GM21526 (cell line): ENCODE results near the gene CHRNA4.

Experiments
- ATAC-seq: cut with Tn5 transposase; IDR thresholded peaks from one replicate; pipeline ENCODE4 v1.9.1; 2021; ENCODE audit warnings: moderate library complexity; ENCODE audit not compliant: unreplicated experiment, low FRiP score

The CHRNA4 gene

DNA sequence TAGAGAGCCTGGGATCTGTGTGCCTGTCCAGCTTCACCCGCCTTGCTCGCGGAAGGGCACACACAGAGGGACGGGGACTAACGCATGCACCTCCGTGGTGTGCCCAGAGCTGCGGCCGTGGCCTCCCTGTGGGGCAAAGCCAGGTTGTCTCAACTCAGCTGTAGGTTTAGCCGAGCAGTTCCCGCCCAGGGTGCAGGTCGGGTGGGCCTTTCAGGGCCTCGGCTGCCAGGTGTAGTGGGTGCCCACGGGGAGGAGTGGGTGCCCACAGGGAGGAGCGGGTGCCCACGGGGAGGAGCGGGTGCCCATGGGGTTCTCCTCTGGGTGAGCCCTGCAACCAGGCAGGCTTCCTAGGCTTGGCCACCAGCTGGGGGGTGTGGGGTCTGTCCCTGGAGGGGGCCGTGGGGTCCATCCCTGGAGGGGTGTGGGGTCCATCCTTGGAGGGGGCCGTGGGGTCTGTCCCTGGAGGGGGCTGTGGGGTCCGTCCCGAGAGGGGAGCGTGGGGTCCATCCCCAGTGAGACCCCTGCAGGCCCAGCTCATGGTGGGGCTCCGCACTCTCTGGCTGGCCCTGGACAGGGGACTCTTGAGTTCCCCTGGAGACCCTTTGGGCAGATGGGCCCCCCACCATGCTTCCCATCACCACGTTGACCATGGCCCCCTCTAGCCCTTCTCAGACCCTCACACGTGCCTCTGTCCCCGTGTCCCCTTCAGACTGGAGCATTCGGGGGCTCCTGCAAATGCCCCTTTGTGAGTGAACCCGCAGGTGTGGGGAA, 37.8 kb upstream of the CHRNA4 start:
- no peak for ATAC-seq

DNA sequence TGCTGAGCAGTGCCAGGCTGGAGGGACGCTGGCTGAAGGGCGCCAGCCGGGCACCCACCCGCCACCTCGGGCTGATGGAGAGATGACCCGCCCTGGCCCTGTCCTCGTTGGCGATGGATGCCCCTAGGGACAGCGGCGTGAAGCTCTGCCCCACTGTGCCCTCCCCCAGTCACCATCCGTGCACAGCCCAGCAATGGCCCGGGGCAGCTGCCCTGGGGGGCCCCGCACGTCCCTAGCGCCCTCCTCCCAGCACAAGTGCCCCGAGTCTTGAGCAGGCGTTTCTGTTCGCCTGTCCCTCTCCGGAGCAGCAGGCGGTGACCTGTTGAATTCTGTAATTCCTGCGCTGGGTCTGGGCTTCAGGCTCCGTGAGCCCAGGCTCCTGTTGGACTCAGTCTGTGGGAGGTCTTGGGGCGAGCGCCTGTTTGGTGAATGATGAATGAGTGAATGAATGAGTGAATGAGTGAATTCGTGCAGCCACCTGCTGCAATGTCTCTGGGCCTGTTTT, 36.8 kb upstream of the CHRNA4 start:
- no peak for ATAC-seq

DNA sequence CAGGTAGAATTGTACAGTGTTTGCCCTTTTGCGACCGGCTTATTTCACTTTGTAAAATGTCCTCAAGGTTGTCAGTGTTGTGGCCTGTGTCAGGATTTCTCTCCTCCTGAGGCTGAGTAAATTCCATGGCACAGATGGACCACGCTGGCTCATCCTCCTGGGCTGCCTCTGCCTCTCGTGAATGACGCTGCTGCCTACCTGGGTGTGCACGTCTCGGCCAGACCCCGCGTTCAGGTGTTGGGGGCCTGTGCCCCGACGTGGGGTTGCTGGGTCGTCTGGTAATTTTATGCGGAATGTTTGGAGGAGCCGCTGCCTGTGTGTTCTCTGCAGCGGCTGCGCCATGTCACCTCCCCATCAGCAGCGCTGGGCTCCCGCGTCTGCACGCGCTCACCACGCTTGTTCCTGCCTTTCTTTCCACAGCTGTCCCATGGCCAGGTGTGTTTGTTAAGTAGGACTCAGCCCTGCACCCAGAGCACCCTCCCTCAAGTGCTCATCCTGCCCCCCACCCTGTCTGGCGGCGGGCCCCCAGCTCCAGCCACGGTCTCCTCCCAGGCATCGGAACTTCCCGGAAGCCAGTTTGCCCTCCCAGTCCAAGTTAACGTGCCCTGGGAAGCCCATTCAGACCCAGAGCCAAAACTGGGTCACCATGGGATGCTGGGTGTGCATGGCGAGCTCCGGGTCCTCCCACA, 36.1 kb upstream of the CHRNA4 start:
- ATAC-seq = no peak

DNA sequence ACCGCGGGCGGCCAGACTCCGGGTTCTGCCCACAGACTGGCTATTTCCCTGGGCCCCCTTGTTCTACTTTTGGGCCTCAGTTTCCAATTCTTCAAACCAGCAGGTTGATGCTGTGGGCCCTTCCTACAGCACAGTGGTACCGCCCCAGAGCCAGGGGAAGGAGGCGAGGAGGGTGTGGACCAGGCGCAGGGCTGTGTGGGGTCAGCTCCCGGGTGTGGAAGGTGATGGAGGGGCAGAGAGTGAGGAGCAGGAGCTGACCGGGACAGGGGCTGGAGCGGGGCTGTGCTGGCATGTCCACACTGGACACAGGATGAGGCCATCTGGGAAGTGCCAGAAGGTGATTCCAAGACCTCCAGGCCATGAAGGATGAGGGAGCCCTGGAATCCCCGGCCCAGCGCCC, 35.2 kb upstream of the CHRNA4 start:
- ATAC-seq = no peak

GRCh38 chr20:63395723-63396122, 34.6 kb upstream of the CHRNA4 start:
- no peak for ATAC-seq

DNA sequence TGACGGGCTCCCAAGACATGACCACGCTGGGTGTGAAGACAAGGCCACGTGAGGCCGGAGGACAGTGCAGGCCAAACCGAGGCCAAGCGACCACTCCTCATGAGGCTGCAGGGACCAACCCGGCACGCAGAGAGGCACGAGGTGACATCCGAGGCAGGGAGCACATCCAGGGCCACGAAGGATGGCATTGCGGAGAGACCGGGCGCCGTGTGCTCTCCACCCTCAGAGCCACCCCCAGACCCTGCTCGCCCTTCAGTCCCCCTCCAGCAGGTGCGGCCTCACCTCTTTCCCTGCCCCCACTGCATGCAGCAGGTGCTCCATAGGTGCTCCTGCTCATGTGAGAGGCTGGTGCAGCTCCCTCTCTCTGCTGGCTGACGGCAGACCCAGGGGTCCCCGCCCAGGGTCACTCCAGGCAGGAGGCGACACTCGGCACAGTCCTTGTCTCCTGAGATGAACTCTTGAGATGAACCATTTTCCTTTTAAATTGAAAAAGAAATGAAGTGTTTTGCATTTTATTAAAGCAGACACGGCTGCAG, 33.8 kb upstream of the CHRNA4 start:
- no peak for ATAC-seq

- no peak for ATAC-seq
Observed at GRCh38 chr20:63394069-63394919, 33.1 kb upstream of the CHRNA4 start.

DNA sequence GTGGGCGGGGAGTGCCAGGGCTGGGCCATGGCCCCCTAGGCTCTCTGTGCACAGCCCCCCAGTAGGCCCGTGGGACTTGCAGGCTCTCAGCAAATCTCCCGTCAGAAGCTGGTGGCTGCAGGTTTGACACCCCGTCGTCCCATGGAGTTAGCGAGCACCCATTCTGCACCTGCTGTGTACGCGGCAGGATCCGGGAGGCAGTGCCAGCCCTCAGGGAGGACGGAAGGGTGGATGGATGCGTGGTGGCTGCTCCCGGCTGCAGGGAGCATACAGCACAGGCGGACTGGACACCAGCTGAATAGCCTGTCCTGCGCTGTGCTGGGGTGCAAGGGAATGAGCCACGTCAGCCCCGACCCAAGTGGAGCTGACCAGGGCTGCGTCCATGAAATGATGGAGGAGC, 32.4 kb upstream of the CHRNA4 start:
- no peak for ATAC-seq

- no peak for ATAC-seq
Observed at GRCh38 chr20:63392465-63393365, 31.6 kb upstream of the CHRNA4 start.

GRCh38 chr20:63387917-63388316, 26.8 kb upstream of the CHRNA4 start:
- no peak for ATAC-seq

GRCh38 chr20:63387393-63387792, 26.2 kb upstream of the CHRNA4 start:
- ATAC-seq = no peak

DNA sequence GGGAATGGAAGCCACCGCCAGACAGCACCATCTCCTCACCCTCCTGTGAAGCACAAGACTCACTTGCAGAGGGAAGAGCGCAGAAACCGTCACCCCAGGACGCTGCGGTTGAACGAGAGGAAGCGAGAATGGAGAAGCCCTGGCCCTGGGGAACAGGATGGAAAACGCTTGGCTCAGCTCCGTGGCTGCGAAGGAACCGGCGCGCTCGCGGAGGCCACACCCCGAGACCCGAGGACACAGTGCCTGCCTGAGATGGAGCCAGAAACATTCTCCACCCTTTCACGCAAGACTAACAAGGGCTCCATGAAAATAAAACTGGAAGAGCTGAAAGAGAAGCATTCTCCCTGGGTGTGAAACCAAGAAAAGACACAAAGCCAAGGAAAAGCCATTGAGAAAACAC, 25.3 kb upstream of the CHRNA4 start:
- ATAC-seq = no peak

- no peak for ATAC-seq
Observed at GRCh38 chr20:63385819-63386218, 24.7 kb upstream of the CHRNA4 start.

DNA sequence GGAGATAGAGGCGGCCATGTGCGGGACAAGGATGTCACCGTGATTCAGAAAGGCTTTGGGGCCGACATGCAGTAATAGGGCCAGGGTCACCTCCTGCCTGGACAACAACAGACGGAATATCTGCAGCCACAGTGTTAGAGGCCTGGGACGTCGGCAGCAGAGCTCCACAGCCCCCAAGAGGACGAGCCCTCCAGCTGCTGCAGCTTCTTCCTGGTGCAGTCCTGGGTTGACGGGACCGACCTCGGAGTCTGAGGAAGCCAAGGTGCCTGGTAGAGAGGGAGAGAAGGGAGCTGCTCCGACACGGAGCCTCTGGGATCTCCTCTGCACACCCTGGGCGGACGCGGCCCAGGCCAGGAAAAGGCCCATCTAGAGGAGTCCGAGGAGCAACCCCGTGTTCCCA, 23.2 kb upstream of the CHRNA4 start:
- no peak for ATAC-seq

DNA sequence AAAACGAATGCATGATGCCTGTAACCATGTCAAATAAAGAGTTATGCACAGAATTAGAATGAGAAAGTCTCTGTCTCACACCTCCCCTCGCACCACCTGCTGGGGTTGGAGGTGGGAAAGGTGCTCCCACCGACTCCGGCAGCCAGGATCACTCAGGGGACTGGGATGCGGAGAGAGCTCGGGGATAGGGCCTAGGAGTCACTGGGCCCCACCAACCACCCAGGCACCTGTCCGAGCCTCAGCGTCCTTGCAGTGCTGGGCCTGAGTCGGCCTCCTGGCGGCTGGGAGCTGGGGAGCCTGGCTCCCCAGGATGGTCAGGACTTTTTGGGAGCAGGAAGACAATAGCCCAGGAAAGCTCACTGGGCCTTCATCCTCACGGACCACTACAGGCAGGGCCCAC, 22.4 kb upstream of the CHRNA4 start:
- no peak for ATAC-seq

DNA sequence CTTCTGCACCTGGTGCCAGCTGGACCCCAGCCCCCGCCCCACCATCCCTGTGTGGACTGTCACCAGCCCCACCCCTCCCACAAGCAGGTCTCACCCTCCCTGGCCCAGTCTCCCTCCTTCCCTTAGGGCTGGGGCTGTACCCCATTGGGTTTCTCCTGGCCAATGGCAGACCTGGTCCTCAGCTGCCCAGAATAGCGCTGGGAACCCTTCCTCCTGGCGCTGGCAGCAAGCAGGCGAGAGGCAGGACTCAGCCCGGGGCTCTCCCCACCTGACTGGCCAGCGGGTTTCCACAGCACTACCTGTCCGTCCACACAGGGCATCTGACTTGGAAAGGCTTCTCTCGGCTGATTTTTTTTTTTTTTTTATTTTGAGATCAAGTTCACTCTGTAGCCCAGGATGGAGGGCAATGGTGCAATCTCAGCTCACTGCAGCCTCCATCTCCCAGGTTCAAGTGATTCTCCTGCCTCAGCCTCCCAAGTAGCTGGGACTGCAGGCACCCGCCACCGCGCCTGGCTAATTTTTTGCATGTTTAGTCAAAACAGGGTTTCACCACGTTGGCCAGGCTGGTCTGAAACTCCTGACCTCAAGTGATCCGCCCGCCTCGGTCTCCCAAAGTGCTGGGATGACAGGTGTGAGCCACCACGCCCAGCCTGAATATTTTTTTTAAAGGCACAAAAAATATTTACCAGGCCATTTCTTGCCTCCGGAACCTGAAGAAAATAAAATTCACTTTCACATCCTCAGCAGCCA, 21.6 kb upstream of the CHRNA4 start:
- ATAC-seq = no peak

- ATAC-seq = no peak
Observed at GRCh38 chr20:63381781-63382431, 20.8 kb upstream of the CHRNA4 start.

- no peak for ATAC-seq
Observed at GRCh38 chr20:63380346-63380870, 19.3 kb upstream of the CHRNA4 start.
